ENCODE measurements around the gene IGFLR1.
"Not testable (repeated sequence)": the region's sequence is repeated elsewhere in the genome, so short reads cannot be mapped to it uniquely, and the experiment has no call there.

Gene IGFLR1

DNA sequence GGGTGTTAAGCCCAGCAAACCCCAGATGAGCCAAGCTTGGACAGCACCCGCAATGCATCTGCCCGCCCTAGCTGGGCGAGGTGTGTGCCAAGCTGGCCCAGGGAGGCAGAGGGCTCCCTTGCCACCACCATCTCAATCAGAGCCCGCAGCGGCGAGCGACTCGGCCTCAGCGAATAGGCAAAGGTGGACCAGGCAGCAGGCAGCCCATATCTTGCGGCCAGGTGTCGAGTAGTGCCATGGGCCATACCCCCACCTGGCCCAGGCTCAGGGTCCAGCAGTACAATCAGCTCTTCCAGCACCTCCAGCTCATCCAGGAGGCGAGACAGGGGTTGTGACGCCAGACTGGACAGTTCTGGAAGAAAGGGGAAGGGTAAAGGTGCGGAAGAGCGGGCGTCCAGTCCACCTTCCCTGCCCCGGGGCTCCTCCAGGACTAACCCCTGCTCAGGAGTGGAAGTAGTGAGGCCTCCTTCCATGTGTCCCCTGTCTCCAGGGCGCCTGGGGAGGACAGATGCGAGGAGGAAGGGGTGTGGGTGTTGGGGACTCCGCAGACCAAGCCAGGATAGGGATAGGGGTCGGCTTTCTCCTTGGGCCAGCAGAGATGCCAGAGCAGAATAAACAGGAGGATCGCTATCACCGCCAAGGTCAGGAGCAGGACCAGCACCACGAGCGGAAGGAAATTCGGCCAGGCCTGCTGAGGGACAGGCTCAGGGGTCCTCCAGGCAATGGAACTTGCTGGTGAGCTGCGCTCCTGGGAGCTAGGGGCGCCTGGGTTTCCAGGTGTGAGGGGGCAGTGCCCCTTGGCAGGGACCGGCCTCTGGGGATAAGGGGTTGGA lies 2.8 kb downstream of the IGFLR1 start:
- DNase-seq = no peak

DNA sequence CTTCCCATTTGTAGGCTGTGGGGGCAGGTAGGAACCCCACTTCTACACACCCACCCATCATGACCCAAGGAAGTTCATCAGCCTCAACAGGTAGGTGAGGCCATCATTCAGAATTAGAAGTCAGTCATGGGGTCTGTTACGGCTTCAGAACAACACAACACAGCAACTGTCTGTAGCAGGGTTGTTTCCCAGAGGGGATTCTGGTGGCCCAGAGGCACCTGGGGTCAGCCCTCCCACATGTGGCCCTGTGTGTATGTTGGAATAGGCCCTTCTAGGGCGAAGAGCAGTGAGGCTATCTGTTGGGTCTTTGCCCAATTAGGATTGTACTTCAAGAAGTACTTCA lies 3.4 kb downstream of the IGFLR1 start:
- DNase-seq = no peak

DNA sequence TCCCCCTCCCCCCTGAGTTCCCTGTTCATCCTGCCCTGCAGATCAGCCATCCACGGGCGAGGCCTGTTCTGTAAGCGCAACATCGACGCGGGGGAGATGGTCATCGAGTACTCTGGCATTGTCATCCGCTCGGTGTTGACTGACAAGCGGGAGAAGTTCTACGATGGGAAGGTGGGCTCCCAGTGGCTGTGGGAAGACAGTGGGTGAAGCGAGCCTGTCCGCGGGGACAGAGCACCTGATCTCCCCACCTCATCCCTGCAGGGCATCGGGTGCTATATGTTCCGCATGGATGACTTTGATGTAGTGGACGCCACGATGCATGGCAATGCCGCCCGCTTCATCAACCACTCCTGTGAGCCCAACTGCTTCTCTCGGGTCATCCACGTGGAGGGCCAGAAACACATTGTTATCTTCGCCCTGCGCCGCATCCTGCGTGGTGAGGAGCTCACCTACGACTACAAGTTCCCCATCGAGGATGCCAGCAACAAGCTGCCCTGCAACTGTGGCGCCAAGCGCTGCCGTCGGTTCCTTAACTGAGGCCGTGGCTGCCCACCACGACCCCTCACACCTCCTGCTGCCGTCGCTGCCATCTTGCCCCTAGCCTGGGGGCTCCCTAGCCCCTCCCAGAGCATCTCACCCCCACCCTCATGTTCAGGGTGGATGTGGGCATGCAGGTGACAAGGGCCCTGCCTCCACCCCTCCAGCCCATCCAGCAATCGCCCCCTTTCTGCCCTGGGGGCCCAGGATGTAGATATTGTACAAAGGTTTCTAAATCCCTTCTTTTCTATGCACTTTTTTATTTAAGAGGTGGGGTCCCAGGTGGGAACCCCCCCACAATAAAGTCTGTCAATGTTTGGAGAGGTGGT lies 4.0 kb downstream of the IGFLR1 start:
- DNase-seq = no peak

DNA sequence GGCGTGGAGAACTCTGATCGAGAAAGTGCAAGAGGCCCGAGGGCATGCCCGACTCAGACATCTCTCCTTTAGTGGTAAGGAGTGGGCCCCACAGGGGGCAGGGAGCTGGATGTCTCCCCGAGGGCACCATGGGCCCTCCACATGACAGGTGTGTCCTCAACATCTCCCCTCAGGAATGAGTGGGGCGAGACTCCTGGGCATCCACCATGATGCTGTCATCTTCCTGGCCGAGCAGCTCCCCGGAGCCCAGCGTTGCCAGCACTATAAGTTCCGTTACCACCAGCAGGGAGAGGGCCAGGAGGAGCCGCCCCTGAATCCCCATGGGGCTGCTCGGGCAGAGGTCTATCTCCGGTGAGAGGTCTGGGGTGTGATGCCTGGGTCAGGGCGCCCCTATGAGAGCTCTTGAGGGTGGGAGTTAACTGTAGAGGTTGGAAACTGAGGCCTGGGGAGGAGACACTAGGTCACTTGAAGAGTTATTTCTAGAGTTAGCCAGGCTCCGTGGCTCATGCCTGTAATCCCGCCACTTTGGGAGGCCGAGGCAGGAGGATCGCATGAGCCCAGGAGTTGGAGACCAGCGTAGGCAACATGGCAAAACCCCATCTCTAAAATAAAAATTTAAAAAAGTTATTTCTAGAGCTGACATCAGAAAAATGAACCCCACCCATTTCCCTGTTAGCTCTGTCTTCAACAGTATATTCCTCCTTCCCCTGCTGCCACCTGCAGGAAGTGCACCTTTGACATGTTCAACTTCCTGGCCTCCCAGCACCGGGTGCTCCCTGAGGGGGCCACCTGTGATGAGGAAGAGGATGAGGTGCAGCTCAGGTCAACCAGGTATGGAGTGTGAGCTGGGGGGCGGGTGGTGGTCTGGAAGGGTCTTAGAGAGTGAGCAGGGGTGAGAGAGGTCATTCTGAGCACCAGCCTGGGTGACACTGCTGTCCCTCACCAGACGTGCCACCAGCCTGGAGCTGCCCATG lies 5.1 kb downstream of the IGFLR1 start:
- DNase-seq = no peak

DNA sequence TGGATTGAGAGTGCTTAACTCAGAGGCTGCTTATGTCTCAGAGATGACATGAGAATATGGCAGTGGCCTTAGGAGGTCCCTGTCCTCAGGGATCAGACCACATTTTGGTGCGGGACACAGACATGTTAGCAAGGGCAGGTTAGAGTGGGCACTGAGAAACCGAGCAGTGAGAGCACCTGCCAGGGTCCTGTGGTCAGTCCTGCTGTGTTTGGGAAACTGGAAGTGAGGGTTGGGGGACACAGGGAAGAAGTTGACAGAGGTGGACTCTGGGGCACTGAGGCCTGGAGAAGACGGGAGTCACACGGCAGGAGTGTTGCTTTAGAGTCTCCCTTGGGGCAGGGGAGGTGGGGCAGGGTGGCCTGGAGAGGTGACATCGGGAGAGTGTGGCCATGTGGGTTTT lies 7.4 kb downstream of the IGFLR1 start:
- DNase-seq = no peak

GRCh38 chr19:35734273-35734672 lies 8.0 kb downstream of the IGFLR1 start:
- DNase-seq = no peak

DNA sequence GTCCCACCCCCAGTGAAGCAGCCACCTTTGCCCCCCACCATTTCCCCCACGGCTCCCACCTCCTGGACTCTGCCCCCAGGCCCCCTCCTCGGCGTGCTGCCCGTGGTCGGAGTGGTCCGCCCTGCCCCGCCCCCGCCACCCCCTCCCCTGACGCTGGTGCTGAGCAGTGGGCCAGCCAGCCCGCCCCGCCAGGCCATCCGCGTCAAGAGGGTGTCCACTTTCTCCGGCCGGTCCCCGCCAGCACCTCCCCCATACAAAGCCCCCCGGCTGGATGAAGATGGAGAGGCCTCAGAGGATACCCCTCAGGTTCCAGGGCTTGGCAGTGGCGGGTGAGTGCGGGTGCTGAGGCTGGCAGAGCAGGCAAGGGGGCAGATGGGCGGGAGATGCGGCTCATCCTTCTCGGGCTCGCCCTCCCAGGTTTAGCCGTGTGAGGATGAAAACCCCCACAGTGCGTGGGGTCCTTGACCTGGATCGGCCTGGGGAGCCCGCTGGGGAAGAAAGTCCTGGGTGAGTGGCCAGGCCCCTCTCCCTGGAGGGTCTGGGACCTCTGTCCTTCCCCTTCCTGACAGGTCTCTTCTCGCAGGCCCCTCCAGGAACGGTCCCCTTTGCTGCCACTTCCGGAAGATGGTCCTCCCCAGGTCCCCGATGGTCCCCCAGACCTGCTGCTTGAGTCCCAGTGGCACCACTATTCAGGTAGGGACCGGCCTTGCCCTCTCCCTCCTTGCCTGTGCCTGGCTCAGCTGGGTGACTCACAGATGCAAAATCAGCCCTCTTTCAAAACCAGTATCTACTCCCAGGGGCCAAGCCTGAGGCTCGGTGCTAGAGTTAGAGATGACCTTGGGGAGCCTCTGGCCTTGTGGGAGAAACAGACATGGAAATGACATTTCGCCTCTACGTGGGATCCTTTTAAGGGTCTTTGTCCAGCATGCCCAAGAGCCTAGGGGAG lies 8.8 kb downstream of the IGFLR1 start:
- DNase-seq = no peak

- DNase-seq = no peak
These were observed 9.6 kb downstream of the IGFLR1 start for GRCh38 chr19:35732540-35733179.

DNA sequence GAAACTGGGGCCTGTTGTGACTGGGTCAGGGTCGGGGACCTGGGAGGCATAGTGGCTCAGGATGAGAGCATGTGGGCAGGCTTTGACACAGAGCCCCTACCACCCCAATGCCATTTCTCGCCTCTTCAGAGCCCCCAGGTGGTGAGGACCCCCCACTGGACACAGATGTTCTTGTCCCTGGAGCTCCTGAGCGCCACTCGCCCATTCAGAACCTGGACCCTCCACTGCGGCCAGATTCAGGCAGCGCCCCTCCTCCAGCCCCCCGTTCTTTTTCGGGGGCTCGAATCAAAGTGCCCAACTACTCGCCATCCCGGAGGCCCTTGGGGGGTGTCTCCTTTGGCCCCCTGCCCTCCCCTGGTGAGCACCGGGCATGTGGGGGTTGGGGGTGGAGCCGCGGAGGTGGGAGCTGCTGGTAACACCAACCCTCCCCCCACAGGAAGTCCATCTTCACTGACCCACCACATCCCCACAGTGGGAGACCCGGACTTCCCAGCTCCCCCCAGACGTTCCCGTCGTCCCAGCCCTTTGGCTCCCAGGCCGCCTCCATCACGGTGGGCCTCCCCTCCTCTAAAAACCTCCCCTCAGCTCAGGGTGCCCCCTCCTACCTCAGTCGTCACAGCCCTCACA lies 10.4 kb downstream of the IGFLR1 start:
- DNase-seq = no peak

GRCh38 chr19:35731353-35731752 lies 10.9 kb downstream of the IGFLR1 start:
- DNase-seq = no peak

DNA sequence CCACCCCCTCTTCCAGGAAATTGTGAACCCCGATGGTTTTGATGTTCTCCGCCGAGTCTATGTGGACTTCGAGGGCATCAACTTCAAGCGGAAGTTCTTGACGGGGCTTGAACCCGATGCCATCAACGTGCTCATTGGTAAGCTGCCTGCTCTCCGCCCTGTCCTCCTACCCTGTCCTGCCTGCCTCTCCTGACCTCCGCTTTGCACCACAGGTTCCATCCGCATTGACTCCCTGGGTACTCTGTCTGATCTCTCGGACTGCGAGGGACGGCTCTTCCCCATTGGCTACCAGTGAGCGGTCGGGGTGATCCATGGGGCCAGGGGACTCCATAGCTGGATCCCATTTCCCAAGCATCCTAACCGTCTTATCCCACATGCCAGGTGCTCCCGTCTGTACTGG lies 11.9 kb downstream of the IGFLR1 start:
- DNase-seq = no peak

- no peak for DNase-seq
These were observed 12.5 kb downstream of the IGFLR1 start for GRCh38 chr19:35729763-35730162.

GRCh38 chr19:35729021-35729420 lies 13.2 kb downstream of the IGFLR1 start:
- DNase-seq = no peak

DNA sequence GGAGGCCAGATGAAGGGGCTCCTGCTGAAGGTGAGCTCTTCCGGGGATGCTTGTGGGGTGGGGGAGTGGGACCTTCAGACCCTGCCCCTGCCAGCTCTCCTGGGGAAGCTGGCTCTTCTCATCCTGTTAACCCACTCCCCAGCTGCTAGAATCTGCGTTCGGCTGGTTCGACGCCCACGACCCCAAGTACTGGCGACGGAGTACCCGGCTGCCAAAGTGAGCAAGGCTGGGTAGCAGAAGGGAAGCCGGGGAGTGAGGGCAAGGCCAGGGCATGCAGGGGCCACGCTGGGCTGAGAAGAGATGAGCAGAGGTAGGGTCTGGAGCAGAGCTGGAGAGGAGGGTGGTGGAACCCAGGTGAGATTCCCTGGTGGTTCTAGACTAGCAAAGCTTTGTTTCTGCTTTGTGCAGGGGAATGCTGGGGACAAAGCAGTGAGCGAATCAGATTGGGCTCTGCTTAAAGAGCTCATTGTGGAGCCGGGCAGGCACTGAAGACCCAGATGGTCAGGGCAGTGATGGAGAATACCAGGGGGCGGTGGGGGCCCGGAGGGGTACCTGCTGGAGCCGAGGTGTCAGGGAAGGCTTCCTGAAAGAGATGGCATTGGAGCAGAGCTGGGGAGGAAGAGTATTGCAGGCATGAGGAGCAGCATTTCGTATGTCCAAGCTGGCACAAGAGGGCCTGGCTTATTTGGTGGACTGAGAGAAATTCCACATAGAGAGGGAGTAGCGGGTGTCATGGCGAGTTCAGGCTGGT lies 14.1 kb downstream of the IGFLR1 start:
- DNase-seq = no peak

DNA sequence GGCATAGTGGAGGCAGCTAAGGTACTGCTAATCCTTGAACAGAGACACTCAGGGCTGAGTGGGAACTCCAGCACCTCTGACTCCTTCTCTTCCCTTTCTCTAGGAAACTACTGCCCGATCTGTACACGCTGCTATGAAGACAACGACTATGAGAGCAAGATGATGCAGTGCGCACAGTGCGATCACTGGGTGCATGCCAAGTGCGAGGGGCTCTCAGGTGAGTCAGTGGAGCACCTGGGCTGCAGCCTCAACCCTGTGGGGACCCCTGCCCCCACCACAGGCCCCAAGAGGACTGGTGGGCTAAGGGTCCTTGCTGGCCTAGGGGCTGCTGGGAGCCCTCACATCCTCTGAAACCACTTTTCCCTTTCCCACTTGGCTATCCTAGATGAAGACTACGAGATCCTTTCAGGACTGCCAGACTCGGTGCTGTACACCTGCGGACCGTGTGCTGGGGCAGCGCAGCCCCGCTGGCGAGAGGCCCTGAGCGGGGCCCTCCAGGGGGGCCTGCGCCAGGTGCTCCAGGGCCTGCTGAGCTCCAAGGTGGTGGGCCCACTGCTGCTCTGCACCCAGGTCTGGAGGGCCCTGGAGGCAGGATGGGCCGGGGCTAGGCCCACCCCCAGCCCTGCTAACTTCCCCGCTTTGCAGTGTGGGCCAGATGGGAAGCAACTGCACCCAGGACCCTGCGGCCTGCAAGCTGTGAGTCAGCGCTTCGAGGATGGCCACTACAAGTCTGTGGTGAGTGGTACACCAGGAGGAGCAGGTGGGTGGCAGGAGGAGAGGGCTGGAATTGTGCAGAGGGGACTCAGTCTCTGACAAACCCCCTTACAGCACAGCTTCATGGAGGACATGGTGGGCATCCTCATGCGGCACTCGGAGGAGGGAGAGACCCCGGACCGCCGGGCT lies 14.9 kb downstream of the IGFLR1 start:
- DNase-seq = no peak

GRCh38 chr19:35725216-35725861 lies 16.9 kb downstream of the IGFLR1 start:
- no peak for DNase-seq

DNA sequence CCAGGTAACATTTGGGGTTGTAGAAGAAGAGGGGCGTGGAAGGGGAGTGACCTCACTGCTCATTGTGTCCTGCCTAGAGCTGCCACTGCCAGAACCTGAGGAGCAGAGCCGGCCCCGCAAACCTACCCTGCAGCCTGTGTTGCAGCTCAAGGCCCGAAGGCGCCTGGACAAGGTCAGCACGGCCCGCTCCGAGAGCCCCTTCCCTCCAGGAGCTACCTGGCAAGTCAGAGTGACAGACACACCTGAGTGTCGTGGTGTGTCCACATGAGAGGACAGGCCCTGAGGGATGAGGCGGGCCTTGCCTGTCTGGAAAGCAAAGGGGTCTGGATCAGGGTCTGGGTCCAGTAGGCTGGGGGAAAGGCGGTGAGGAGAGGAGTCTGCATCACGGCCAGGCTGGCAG lies 17.7 kb downstream of the IGFLR1 start:
- DNase-seq = no peak

- DNase-seq = not testable (repeated sequence)
These were observed 18.1 kb downstream of the IGFLR1 start for GRCh38 chr19:35724132-35724531.
